Right lobe of liver (tissue), 4 donors: ENCODE measurements around the gene NAV1.

Experiments used
- POLR2A ChIP-seq: fragments of 450-650 bp; IDR thresholded peaks from one replicate; pipeline ENCODE4 v1.6.1; 2017; ENCODE audit warnings: antibody characterized with exemption, mild to moderate bottlenecking
- TF ChIP-seq, protein P1 (sequence below), 4 donors: fragments of 200-600 bp in 3 of 4; fragments of 450-650 bp in 1 of 4; IDR thresholded peaks; one replicate each; pipeline versions ENCODE4 v1.5.1 to v1.8.0; 2016 to 2022; ENCODE audit warnings: antibody characterized with exemption in 4 of 4, mild to moderate bottlenecking in 2 of 4
- donor health status: DM: no; HTN: no; CAD: no.
- donor health status: DM: no; HTN: no; CAD: no.
- donor health status: DM: no; HTN: yes; CAD: no.

DNA sequence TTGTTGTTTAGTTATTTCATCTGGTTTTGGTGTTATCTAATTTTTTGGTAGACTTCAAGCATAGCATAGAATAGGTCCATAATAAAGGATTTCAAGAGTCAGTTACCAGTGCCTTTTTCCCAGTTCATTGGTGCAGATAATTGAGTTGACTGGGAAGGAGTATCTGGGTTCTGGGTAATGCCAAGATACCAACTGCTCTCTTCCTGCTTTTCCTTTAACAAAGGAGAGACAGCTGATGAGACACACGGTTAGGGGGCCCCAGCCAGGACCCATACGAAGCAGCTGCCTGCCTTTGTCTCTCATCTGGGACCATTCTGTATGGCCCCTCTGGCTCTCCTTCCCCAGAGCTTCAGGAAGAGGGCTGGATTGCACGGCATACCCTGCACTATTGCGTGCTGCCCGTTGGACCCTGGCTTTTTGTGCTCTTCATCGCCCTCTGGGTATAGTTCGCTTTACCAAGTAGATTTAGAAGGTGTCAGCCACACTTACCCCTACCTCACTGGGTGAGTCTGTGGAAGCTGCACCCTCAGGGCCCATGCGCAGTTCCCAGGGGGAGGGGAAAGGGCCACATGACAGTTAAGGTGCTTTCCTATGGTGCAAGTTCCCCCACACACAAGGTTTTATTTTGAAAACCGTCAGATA, 7.0 kb downstream of the NAV1 start:
- TF ChIP-seq, protein P1, sequence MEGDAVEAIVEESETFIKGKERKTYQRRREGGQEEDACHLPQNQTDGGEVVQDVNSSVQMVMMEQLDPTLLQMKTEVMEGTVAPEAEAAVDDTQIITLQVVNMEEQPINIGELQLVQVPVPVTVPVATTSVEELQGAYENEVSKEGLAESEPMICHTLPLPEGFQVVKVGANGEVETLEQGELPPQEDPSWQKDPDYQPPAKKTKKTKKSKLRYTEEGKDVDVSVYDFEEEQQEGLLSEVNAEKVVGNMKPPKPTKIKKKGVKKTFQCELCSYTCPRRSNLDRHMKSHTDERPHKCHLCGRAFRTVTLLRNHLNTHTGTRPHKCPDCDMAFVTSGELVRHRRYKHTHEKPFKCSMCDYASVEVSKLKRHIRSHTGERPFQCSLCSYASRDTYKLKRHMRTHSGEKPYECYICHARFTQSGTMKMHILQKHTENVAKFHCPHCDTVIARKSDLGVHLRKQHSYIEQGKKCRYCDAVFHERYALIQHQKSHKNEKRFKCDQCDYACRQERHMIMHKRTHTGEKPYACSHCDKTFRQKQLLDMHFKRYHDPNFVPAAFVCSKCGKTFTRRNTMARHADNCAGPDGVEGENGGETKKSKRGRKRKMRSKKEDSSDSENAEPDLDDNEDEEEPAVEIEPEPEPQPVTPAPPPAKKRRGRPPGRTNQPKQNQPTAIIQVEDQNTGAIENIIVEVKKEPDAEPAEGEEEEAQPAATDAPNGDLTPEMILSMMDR (IDR thresholded peaks at IDR 0.05), result no peak
- no peak for TF ChIP-seq POLR2A
